HCT116 (cell line): ENCODE measurements around the gene DHX58. TPM values are rescaled to one million over a fixed set of nuclear protein-coding genes. Genes with fewer than 3 reads are reported as not detected.

Source experiments
- ATAC-seq: fragments of 200-7000 bp; cut with Tn5 transposase; 2 replicates; pipeline ENCODE4 v1.9.1; 2020; ENCODE audit warnings: mild to moderate bottlenecking, moderate library complexity
- BruUV-seq: library from RNA; stranded (reverse); fragments of 400-500 nt; replicated peaks from 2 replicates; lab custom pipeline; 2021; lab: Mats Ljungman, UMichigan
- CTCF ChIA-PET: fragments of 300-600 bp; sonication (Branson Sonifier 250); formaldehyde crosslinking; loops from one replicate; lab custom pipeline; 2021; ENCODE audit warnings: antibody characterized with exemption; lab: Charles Lee
- POLR2A ChIA-PET: fragments of 300-600, 350-600 bp; sonication (Branson Sonifier 250); formaldehyde crosslinking; loops from one replicate; lab custom pipeline; 2021; ENCODE audit warnings: antibody characterized with exemption; lab: Charles Lee
- RAD21 ChIA-PET, 2 experiments: fragments of 300-600 bp; sonication (Branson Sonifier 250); formaldehyde crosslinking; loops; one replicate each; lab custom pipeline; 2023; ENCODE audit warnings: low total read pairs in 2 of 2; ENCODE audit not compliant: uncharacterized antibody in 2 of 2, unreplicated experiment in 2 of 2, low non-redundant PET in 1 of 2; lab: Charles Lee
- DNase-seq: peaks from one replicate; pipeline ENCODE4 v3.0.0-alpha.2; 2010; ENCODE audit warnings: low read depth, low spot score
- H2AFZ ChIP-seq: fragments of 200-600 bp; shearing (Covaris generic), sonication (generic); 2 replicates; pipeline ENCODE4 v1.6.1; 2017; ENCODE audit warnings: low read depth, mixed run types, mixed read lengths, antibody characterized with exemption, low read length; ENCODE audit not compliant: poor library complexity, severe bottlenecking
- H3K27ac ChIP-seq: 2 replicates; pipeline ENCODE4 v1.5.1; 2012; ENCODE audit warnings: low read depth, low read length
- H3K27me3 ChIP-seq: fragments of 200-600 bp; sonication (generic); 2 replicates; pipeline ENCODE4 v1.6.1; 2016; ENCODE audit warnings: mixed run types, low read length, mixed read lengths; ENCODE audit not compliant: insufficient read depth
- H3K36me3 ChIP-seq, 2 experiments: fragments of 200-500 bp in 1 of 2; fragments of 200-600 bp in 1 of 2; sonication (Bioruptor generic) in 1 of 2; sonication (generic) in 1 of 2; 2 replicates each; pipeline versions ENCODE4 v1.5.1 to v1.6.1; 2014 to 2016; ENCODE audit warnings: low read length in 2 of 2, inconsistent platforms in 1 of 2, mixed read lengths in 1 of 2, mixed run types in 1 of 2; ENCODE audit not compliant: insufficient read depth in 2 of 2, control insufficient read depth in 1 of 2
- H3K4me1 ChIP-seq, 2 experiments: fragments of 200-600 bp in 1 of 2; sonication (generic) in 1 of 2; 2 replicates each; pipeline versions ENCODE4 v1.5.1 to v1.6.1; 2012 to 2017; ENCODE audit warnings: low read length in 2 of 2, inconsistent platforms in 1 of 2, mild to moderate bottlenecking in 1 of 2, mixed read lengths in 1 of 2, mixed run types in 1 of 2, moderate library complexity in 1 of 2; ENCODE audit not compliant: insufficient read depth in 2 of 2, control insufficient read depth in 1 of 2
- H3K4me2 ChIP-seq: fragments of 200-600 bp; sonication (generic); 2 replicates; pipeline ENCODE4 v1.6.1; 2017; ENCODE audit warnings: mixed run types, low read length, mixed read lengths
- H3K4me3 ChIP-seq, 2 experiments: fragments of 200-600 bp in 1 of 2; sonication (generic) in 1 of 2; replicated peaks in 1 of 2; 2 replicates each; pipeline ENCODE4 v1.5.1; 2011 to 2016; ENCODE audit warnings: low read length in 2 of 2, control low read depth in 1 of 2, low read depth in 1 of 2, mild to moderate bottlenecking in 1 of 2, mixed read lengths in 1 of 2, mixed run types in 1 of 2
- H3K79me2 ChIP-seq: fragments of 200-600 bp; sonication (generic); 2 replicates; pipeline ENCODE4 v1.6.1; 2017; ENCODE audit warnings: mild to moderate bottlenecking, mixed run types, low read length, moderate library complexity, mixed read lengths; ENCODE audit not compliant: insufficient read depth
- H3K9ac ChIP-seq: fragments of 200-600 bp; sonication (generic); 2 replicates; pipeline ENCODE4 v1.6.1; 2016; ENCODE audit warnings: low read length, mixed read lengths
- H3K9me2 ChIP-seq: fragments of 200-600 bp; sonication (generic), shearing (Covaris generic); 2 replicates; pipeline ENCODE4 v1.6.1; 2017; ENCODE audit warnings: mixed run types, mild to moderate bottlenecking, moderate library complexity; ENCODE audit not compliant: insufficient read depth
- H3K9me3 ChIP-seq, 2 experiments: fragments of 200-500 bp in 1 of 2; fragments of 200-600 bp in 1 of 2; sonication (Bioruptor generic) in 1 of 2; sonication (generic) in 1 of 2; 2 replicates each; pipeline ENCODE4 v1.6.1; 2014 to 2017; ENCODE audit warnings: low read length in 2 of 2, mixed read lengths in 2 of 2, inconsistent platforms in 1 of 2, low read depth in 1 of 2, mild to moderate bottlenecking in 1 of 2, mixed run types in 1 of 2, moderate library complexity in 1 of 2; ENCODE audit not compliant: control insufficient read depth in 1 of 2, insufficient read depth in 1 of 2
- H4K20me1 ChIP-seq: fragments of 200-600 bp; sonication (generic), shearing (Covaris generic); 2 replicates; pipeline ENCODE4 v1.6.1; 2017; ENCODE audit warnings: mixed run types, mild to moderate bottlenecking, moderate library complexity; ENCODE audit not compliant: insufficient read depth
- CEBPB ChIP-seq: IDR thresholded peaks from 2 replicates; pipeline ENCODE4 v1.6.1; 2012; ENCODE audit warnings: low read depth
- EGR1 ChIP-seq: IDR thresholded peaks from 2 replicates; pipeline ENCODE4 v1.6.1; 2012; ENCODE audit warnings: low read depth
- EZH2phosphoT487 ChIP-seq: fragments of 200-600 bp; IDR thresholded peaks from 2 replicates; pipeline ENCODE4 v1.6.1; 2018; ENCODE audit warnings: antibody characterized with exemption, borderline replicate concordance
- FOSL1 ChIP-seq: IDR thresholded peaks from 2 replicates; pipeline ENCODE4 v1.6.1; 2012; ENCODE audit warnings: low read depth
- JUND ChIP-seq: IDR thresholded peaks from 2 replicates; pipeline ENCODE4 v1.6.1; 2012
- POLR2A ChIP-seq: IDR thresholded peaks from 2 replicates; pipeline ENCODE4 v1.7.0; 2011; ENCODE audit warnings: borderline replicate concordance; ENCODE audit not compliant: insufficient read depth, insufficient read length; ENCODE audit errors: extremely low read depth
- POLR2AphosphoS5 ChIP-seq: IDR thresholded peaks from 2 replicates; pipeline ENCODE4 v1.6.1; 2011; ENCODE audit warnings: mild to moderate bottlenecking, low read depth, low read length, moderate library complexity
- REST ChIP-seq: IDR thresholded peaks from 2 replicates; pipeline ENCODE4 v1.6.1; 2012; ENCODE audit warnings: low read depth
- SIN3A ChIP-seq: IDR thresholded peaks from 2 replicates; pipeline ENCODE4 v1.6.1; 2012; ENCODE audit warnings: low read depth
- SP1 ChIP-seq: IDR thresholded peaks from 2 replicates; pipeline ENCODE4 v1.6.1; 2012; ENCODE audit warnings: low read depth
- TCF7L2 ChIP-seq: IDR thresholded peaks from 2 replicates; pipeline ENCODE4 v1.7.0; 2011; ENCODE audit warnings: borderline replicate concordance, inconsistent platforms; ENCODE audit not compliant: insufficient read depth, insufficient read length; ENCODE audit errors: extremely low read depth
- ZBTB33 ChIP-seq: IDR thresholded peaks from 2 replicates; pipeline ENCODE4 v1.6.1; 2011; ENCODE audit warnings: mild to moderate bottlenecking, low read length, moderate library complexity; ENCODE audit not compliant: insufficient replicate concordance; ENCODE audit errors: extremely low read depth
- ZFX ChIP-seq: fragments of 450-650 bp; IDR thresholded peaks from 2 replicates; pipeline ENCODE4 v1.6.1; 2017
- intact Hi-C: fragments of 100-400 bp; cut with micrococcal nuclease; formaldehyde crosslinking; loops from 2 replicates; pipeline ENCODE4 v1.10.0; 2022
- total RNA-seq: library from RNA; stranded (reverse); gene quantifications from one replicate; pipeline ENCODE4 v1.2.1, GENCODE V29; 2021; ENCODE audit not compliant: unreplicated experiment

DHX58 gene
- total RNA-seq, 1 experiment from 2014 or later: 1.2 TPM

- TF ChIP-seq REST (no peak), ZFX (no peak), CEBPB (no peak), SP1 (no peak)
These were observed 8.2 kb downstream of the DHX58 start (continued) for GRCh38 chr17:42104264-42104663.

- Histone ChIP-seq H3K36me3 (no peaks in the 10 kb centered on the region), H3K4me1 (peaks cover 7 to 24% of the 10 kb centered on the region in 2 experiments; a peak in 3 of 4 replicates), H3K9me3 (no peaks in the 10 kb centered on the region), H3K4me3 (no peak overlapping the region), H3K27me3 (no peaks in the 10 kb centered on the region), H3K79me2 (no peaks in the 10 kb centered on the region), H3K9ac (no peak overlapping the region), H3K27ac (no peak overlapping the region), H3K4me2 (no peak overlapping the region), H2AFZ (no peak overlapping the region), H3K9me2 (no peaks in the 10 kb centered on the region), H4K20me1 (no peaks in the 10 kb centered on the region)
- ATAC-seq: no peak
- no TSS peak for BruUV-seq
- POLR2A ChIA-PET: no interaction called here
- CTCF ChIA-PET: interaction anchor here (1.3 to 1.8 kb wide), 4 partner anchors 10 to 84 kb away, joined by 3 to 5 read pairs (median 4); partner anchors contain the start of gene NKIRAS2
- RAD21 ChIA-PET: no interaction called here
- DNase-seq: no peak
- intact Hi-C loops: loop anchor here (5.0 kb wide), 1 partner anchor 141 kb away; no protein-coding TSS in a partner anchor
- TF ChIP-seq SIN3A: no peak
- no peak for TF ChIP-seq JUND
- no peak for TF ChIP-seq FOSL1
- TF ChIP-seq POLR2A: no peak
- TF ChIP-seq POLR2AphosphoS5: no peak
- TF ChIP-seq TCF7L2: no peak
- no peak for TF ChIP-seq EGR1
- TF ChIP-seq EZH2phosphoT487: no peak
- TF ChIP-seq ZBTB33: no peak
- no peak for TF ChIP-seq ZFX
- no peak for TF ChIP-seq CEBPB
- no peak for TF ChIP-seq REST
These were observed 9.1 kb downstream of the DHX58 start for GRCh38 chr17:42103221-42103954.
